GM12891 (cell line): ENCODE results near the gene N4BP3.

ENCODE experiments used
- POLR2A ChIP-seq: IDR thresholded peaks from 2 replicates; pipeline ENCODE4 v1.6.1; 2011; ENCODE audit warnings: low read depth, low read length, control low read depth
- POLR2AphosphoS5 ChIP-seq: IDR thresholded peaks from 2 replicates; pipeline ENCODE4 v1.6.1; 2011; ENCODE audit warnings: low read depth, low read length, control low read depth
- SPI1 ChIP-seq: IDR thresholded peaks from 2 replicates; pipeline ENCODE4 v1.6.1; 2011; ENCODE audit warnings: low read depth, low read length, control low read depth
- TAF1 ChIP-seq: IDR thresholded peaks from 2 replicates; pipeline ENCODE4 v1.6.1; 2011; ENCODE audit warnings: low read depth, low read length, control low read depth

DNA sequence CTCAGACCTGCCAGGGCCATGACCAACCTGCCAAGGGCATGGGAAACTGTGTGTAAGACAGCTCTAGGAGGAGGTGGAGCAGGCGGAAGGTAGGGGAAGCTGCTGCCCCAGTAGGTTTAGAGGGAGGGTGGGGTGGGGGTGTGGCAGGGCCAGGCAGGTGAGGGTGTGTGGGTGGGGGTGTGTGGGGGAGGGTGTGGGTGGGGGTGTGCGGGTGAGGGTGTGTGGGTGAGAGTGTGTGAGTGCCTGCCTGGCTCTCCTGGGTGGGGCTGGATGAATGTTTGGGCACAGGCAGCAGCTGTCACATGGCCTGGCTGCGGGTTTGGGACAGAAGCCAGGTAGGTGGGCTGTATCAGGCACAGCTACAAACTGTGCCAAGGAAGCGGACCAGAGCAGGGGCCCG is 8.8 kb upstream of the N4BP3 start:
- TF ChIP-seq POLR2A (no peak), TAF1 (no peak), SPI1 (no peak), POLR2AphosphoS5 (no peak)
